ENCODE data around the gene IFNL1.
"Not testable (repeated sequence)": the region's sequence is repeated elsewhere in the genome, so short reads cannot be mapped to it uniquely, and the experiment has no call there.

Gene IFNL1

GRCh38 chr19:39296055-39296645 lies at the start of gene IFNL1:
TSS of gene IFNL1 (plus strand) at chr19:39296407. CDS start at chr19:39296422, 15 bp downstream.
- DNase-seq: no peak

GRCh38 chr19:39246951-39247669 lies 49.1 kb upstream of the IFNL1 start:
- no peak for DNase-seq

GRCh38 chr19:39247701-39248664 lies 48.2 kb upstream of the IFNL1 start:
- DNase-seq: no peak

GRCh38 chr19:39248806-39249205 lies 47.4 kb upstream of the IFNL1 start, which contains the start of gene IFNL4:
TSS of gene IFNL4 (minus strand) at chr19:39248856.
- DNase-seq: no peak

- no peak for DNase-seq
Observed at GRCh38 chr19:39251081-39251480, 45.1 kb upstream of the IFNL1 start.

- DNase-seq: no peak
Observed at GRCh38 chr19:39251846-39252245, 44.4 kb upstream of the IFNL1 start.

- DNase-seq: no peak
Observed at GRCh38 chr19:39252458-39252857, 43.7 kb upstream of the IFNL1 start.

GRCh38 chr19:39253374-39254149 lies 42.6 kb upstream of the IFNL1 start:
- DNase-seq: no peak

- no peak for DNase-seq
Observed at GRCh38 chr19:39254531-39255345, 41.5 kb upstream of the IFNL1 start.

- no peak for DNase-seq
Observed at GRCh38 chr19:39257227-39257626, 39.0 kb upstream of the IFNL1 start.

GRCh38 chr19:39261704-39262103 lies 34.5 kb upstream of the IFNL1 start:
- no peak for DNase-seq

- DNase-seq: no peak
Observed at GRCh38 chr19:39262496-39262895, 33.7 kb upstream of the IFNL1 start.

- no peak for DNase-seq
Observed at GRCh38 chr19:39263912-39264305, 32.3 kb upstream of the IFNL1 start.

GRCh38 chr19:39264306-39265290 lies 31.6 kb upstream of the IFNL1 start:
- no peak for DNase-seq

- no peak for DNase-seq
Observed at GRCh38 chr19:39265321-39265916, 30.8 kb upstream of the IFNL1 start.

GRCh38 chr19:39268085-39268484 lies 28.1 kb upstream of the IFNL1 start, which contains the start of gene IFNL2:
TSS of gene IFNL2 (plus strand) at chr19:39268396. CDS start at chr19:39268569, 173 bp downstream.
- not testable (repeated sequence) for DNase-seq

- not testable (repeated sequence) for DNase-seq
Observed at GRCh38 chr19:39268531-39269223, 27.5 kb upstream of the IFNL1 start.

- DNase-seq: not testable (repeated sequence)
Observed at GRCh38 chr19:39269369-39269768, 26.8 kb upstream of the IFNL1 start.

Measured in SW 1271 (cell line).